Left lung (tissue), 10 donors: ENCODE data around the gene IGF2BP1. TPM values are rescaled to one million over a fixed set of nuclear protein-coding genes. Genes with fewer than 3 reads are reported as not detected.
A peak's percentile ranks its signal among the peaks of the same experiment; 100 is the strongest.

Experiments used
- ATAC-seq: fragments of 200-7000 bp; cut with Tn5 transposase; one replicate; pipeline ENCODE4 v1.9.1; 2020; ENCODE audit warnings: moderate library complexity
- DNase-seq, 4 donors: peaks; one replicate each; pipeline ENCODE4 v3.0.0-alpha.2; 2013 to 2020
- H3K27ac ChIP-seq, 2 donors: fragments of 200-600 bp; sonication (generic) in 1 of 2; one replicate each; pipeline versions ENCODE4 v1.5.0 to v1.8.0; 2020 to 2021
- H3K27me3 ChIP-seq, 2 donors: fragments of 200-600 bp; sonication (generic) in 1 of 2; one replicate each; pipeline versions ENCODE4 v1.5.0 to v1.8.0; 2020 to 2021
- H3K36me3 ChIP-seq, 2 donors: fragments of 200-600 bp; sonication (generic) in 1 of 2; one replicate each; pipeline versions ENCODE4 v1.5.0 to v1.8.0; 2020 to 2021
- H3K4me1 ChIP-seq, 2 donors: fragments of 200-600 bp; one replicate each; pipeline ENCODE4 v1.8.0; 2021
- H3K4me3 ChIP-seq, 2 donors: fragments of 200-600 bp; sonication (generic) in 1 of 2; one replicate each; pipeline versions ENCODE4 v1.5.0 to v1.8.0; 2020 to 2021; ENCODE audit warnings: mild to moderate bottlenecking in 1 of 2
- H3K9me3 ChIP-seq, 2 donors: fragments of 200-600 bp; sonication (generic) in 1 of 2; one replicate each; pipeline versions ENCODE4 v1.5.0 to v1.8.0; 2020 to 2021
- intact Hi-C, 2 donors: fragments of 100-400 bp; cut with DNase I; formaldehyde crosslinking; loops; one replicate each; pipeline versions ENCODE4 v1.11.2 to v1.14.2; 2022
- polyA plus RNA-seq, 6 donors: library from polyadenylated mRNA; unstranded; fragments of 120-200 nt; gene quantifications; one replicate each; pipeline ENCODE4 v1.2.1, GENCODE V29; 2013; ENCODE audit not compliant: insufficient read length in 6 of 6
- total RNA-seq, 2 donors: library from RNA; stranded (reverse); fragmentation: NEBNext Ultra II Directional; extraction: Animal tissue kit (Norgen Biotek cat#: 25700); gene quantifications; one replicate each; pipeline ENCODE4 v1.2.1, GENCODE V29; 2021
- TF ChIP-seq, protein P1 (sequence below), 2 donors: fragments of 200-600 bp; sonication (generic) in 1 of 2; IDR thresholded peaks; one replicate each; pipeline versions ENCODE4 v1.5.0 to v1.8.0; 2021; ENCODE audit warnings: antibody characterized with exemption in 2 of 2
- donor health status: DM: no; HTN: yes; CAD: no.
- donor health status: DM: no; HTN: no; CAD: no.

Gene IGF2BP1
- total and polyA plus RNA-seq, 8 donors, result 0.23 to 32.1 (median 28.3) TPM

DNA sequence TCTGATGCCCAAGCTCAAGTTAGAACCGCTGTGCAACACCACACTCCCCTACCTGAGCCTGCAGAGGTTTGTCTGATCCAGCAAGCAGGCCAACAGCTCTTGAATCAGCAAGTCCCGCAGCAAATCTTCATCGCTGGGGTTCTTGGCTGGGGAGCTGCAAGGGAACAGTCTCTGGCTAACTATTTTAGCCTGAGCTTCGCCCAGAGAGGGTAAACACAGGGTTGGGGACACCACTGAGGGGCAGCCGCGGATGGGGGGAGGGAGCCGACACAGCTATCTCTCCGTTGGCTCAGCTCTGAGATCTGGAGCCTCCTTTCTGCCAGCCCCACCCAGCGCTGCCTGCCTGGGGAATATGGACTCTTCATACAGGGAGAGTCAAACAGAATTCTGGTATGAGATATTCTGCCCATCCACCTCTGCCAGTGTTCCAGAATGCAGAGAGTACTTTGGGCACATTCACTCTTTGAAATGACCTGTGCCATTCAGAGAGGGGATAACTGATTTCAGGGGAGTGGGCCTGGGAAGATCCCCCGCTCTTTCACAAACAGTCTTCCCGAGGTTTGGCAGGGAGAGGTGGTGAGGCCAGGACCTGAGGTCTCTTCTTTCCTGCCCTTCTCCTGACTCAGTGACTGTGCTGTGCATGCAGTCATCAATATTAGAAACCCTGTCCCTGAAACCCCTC is 36.2 kb upstream of the IGF2BP1 start:
- Histone ChIP-seq H3K27ac (no peak overlapping the region), H3K36me3 (no peaks in the 10 kb centered on the region), H3K4me3 (no peak overlapping the region), H3K9me3 (no peaks in the 10 kb centered on the region), H3K4me1 (no peaks in the 10 kb centered on the region), H3K27me3 (peaks cover 10 to 90% of the 10 kb centered on the region in 2 donors)
- TF ChIP-seq, protein P1, sequence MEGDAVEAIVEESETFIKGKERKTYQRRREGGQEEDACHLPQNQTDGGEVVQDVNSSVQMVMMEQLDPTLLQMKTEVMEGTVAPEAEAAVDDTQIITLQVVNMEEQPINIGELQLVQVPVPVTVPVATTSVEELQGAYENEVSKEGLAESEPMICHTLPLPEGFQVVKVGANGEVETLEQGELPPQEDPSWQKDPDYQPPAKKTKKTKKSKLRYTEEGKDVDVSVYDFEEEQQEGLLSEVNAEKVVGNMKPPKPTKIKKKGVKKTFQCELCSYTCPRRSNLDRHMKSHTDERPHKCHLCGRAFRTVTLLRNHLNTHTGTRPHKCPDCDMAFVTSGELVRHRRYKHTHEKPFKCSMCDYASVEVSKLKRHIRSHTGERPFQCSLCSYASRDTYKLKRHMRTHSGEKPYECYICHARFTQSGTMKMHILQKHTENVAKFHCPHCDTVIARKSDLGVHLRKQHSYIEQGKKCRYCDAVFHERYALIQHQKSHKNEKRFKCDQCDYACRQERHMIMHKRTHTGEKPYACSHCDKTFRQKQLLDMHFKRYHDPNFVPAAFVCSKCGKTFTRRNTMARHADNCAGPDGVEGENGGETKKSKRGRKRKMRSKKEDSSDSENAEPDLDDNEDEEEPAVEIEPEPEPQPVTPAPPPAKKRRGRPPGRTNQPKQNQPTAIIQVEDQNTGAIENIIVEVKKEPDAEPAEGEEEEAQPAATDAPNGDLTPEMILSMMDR (IDR thresholded peaks at IDR 0.05), result no peak
- no peak for DNase-seq
- no peak for ATAC-seq
- intact Hi-C loops, result no loop called here

GRCh38 chr17:48961516-48962233 is 35.5 kb upstream of the IGF2BP1 start:
- no peaks in the 10 kb centered on the region for H3K4me1 ChIP-seq
- no peaks in the 10 kb centered on the region for H3K36me3 ChIP-seq
- DNase-seq (no peak), ATAC-seq (peak; percentile 50)
- H3K27ac ChIP-seq, result no peak overlapping the region
- H3K9me3 ChIP-seq, result no peaks in the 10 kb centered on the region
- peaks cover 10 to 91% of the 10 kb centered on the region in 2 donors for H3K27me3 ChIP-seq
- TF ChIP-seq, protein P1 (IDR thresholded peaks at IDR 0.05), result no peak
- H3K4me3 ChIP-seq, result no peak overlapping the region
- intact Hi-C loops, result no loop called here

DNA sequence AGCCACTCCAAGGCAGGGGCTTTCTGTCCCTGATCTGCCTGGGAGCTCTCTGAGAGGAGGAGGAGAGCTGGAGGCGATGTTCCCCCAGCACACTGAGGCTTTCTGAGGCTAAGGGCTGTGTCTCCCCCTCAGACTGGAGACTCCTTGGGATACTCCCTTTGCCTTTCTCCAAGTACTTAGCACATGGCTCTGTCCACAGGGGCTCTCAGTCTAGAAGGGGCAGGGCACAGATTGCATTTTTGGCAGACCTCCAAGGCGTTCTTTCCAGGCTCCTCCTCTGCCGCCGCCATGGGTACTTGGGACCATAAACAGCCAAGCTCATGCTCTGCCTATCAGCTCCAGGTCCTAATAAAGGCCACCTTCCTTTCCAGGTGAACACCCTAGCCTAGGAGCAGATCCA is 27.0 kb upstream of the IGF2BP1 start:
- Histone ChIP-seq H3K9me3 (no peaks in the 10 kb centered on the region), H3K4me3 (no peak overlapping the region), H3K4me1 (no peaks in the 10 kb centered on the region), H3K27ac (no peak overlapping the region), H3K36me3 (no peaks in the 10 kb centered on the region), H3K27me3 (peaks cover 0 to 96% of the 10 kb centered on the region in 2 donors)
- intact Hi-C loops, result no loop called here
- TF ChIP-seq, protein P1 (IDR thresholded peaks at IDR 0.05), result no peak
- ATAC-seq, result no peak
- DNase-seq, result peak in 1 of 4 donors; percentile 48

DNA sequence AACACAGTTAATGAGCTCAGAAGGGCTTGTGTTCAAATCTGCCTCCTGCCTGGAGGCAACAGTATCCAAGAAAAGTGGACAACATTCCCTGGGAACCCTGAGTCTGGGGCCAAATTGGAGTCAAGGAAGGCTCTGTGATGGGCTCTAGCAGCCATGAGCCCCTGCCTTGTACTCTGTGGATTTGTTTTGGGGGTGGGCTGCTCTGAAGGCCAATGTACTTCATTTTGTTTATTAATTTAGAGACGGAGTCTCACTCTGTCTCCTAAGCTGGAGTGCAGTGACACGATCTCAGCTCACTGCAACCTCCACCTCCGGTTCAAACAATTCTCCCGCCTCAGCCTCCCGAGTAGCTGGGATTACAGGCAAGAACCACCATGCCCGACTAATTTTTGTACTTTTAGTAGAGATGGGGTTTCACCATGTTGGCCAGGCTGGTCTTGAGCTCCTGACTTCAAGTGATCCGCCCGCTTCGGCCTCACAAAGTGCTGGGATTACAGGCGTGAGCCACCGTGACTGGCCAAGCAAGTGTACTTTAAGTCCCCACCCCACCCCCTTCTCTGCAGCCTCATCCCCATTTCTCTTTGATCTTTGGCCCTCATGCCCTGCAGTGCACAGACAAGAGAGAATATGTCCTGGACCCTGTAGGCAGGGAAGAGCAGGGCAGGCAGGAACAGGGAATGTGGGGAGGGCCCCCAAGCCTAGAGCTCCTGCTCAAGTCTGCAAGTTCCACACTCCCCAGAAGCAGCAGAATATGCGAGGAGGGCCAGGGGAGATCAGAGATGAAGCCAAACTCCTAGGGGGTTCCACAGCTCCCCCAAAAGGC is 26.1 kb upstream of the IGF2BP1 start:
- no peak for DNase-seq
- Histone ChIP-seq H3K36me3 (no peaks in the 10 kb centered on the region), H3K27me3 (peaks cover 0 to 98% of the 10 kb centered on the region in 2 donors), H3K4me3 (no peak overlapping the region), H3K4me1 (no peaks in the 10 kb centered on the region), H3K27ac (no peak overlapping the region), H3K9me3 (no peaks in the 10 kb centered on the region)
- ATAC-seq, result no peak
- TF ChIP-seq, protein P1 (IDR thresholded peaks at IDR 0.05), result no peak
- intact Hi-C loops, result no loop called here

GRCh38 chr17:48972749-48973097 is 24.5 kb upstream of the IGF2BP1 start:
- ATAC-seq (no peak), DNase-seq (no peak)
- Histone ChIP-seq H3K27me3 (peaks cover 0 to 92% of the 10 kb centered on the region in 2 donors), H3K9me3 (no peaks in the 10 kb centered on the region), H3K4me3 (no peak overlapping the region), H3K4me1 (no peaks in the 10 kb centered on the region), H3K27ac (no peak overlapping the region), H3K36me3 (no peaks in the 10 kb centered on the region)
- intact Hi-C loops, result no loop called here
- TF ChIP-seq, protein P1 (IDR thresholded peaks at IDR 0.05), result no peak
